Fibroblast of upper back skin (primary cell): ENCODE results near the gene OPA3.

Experiments used
- DNase-seq: peaks from one replicate; pipeline ENCODE4 v3.0.0-alpha.2; 2013

OPA3 gene

DNA sequence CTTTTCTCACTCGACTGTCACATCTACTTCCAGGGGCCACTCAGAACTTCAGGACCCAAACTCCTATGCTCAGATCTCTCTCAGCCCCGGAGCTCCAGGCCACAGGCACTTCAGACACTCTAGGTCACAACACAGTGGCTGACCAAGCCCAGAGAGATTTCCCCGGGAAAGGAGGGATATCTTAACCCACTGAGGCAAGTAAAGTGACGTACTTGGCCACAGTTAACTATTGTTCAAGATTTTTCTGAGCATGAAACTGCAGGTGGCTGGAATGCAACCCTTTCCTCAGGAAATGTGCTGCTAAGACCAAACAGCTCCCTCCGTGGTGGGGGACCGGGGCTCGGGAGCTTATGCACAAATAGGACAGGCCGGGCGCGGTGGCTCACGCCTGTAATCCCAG, 23.9 kb downstream of the OPA3 start:
- no peak for DNase-seq

DNA sequence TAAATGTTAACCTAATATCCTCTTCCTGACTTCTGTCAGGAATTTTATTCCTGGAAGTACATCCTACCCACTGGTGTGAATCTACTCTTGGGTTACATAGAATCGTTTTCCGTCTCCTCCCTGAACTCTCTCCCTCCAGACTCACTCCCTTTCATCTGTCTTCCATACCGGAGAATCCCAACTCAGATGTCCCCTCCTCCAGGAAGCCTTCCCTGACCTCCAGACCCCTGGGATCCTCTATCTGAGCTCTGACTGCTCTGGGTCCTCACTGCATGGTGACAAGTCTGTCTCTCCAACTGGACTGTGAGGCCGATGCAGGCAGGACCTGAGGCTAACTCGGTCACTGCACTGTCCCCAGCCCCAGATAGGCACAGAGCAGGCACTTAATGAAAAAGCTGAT, 24.6 kb downstream of the OPA3 start:
- no peak for DNase-seq

DNA sequence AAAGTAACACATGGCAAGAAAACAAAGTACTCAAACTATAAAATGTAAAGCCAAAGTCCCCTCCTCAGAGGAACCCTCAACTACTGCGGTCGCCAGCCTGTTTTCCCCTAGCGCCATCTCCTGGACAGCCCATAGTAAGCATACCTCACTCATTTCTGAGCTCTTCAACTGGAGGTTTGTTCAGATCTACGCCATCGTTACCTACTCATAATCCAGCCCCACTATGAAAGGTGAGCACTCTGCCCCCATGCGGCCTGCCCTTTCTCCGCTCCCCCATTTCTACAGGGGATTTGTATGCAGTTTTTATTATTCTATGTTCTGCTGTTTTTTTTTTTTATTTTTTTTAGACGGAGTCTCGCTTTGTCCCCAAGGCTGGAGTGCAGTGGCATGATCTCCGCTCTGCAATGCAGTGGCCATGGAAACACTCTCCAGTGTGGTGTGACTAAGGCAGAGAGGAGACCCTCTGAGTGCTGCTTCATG, 26.2 kb downstream of the OPA3 start:
- peak; percentile 32 for DNase-seq

DNA sequence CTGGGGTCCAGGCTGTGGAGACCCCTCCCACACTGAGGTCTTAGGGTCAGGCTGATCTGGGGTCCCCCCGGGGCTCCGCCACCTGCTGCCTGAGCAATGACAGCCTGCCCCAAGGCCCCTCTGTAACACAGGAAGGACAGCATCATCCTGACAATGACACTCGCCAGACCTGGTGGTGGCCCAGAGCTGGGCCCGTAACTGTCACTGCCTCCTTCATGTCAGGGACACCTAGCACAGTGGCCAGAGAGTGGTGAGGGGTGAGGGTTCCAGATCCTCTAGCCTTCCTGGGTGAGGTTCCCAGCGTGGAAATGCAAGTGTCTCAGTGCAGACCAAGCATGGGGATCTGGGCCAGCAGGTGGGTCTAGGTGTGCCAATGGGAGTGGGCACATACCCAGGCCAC, 27.8 kb downstream of the OPA3 start:
- no peak for DNase-seq

DNA sequence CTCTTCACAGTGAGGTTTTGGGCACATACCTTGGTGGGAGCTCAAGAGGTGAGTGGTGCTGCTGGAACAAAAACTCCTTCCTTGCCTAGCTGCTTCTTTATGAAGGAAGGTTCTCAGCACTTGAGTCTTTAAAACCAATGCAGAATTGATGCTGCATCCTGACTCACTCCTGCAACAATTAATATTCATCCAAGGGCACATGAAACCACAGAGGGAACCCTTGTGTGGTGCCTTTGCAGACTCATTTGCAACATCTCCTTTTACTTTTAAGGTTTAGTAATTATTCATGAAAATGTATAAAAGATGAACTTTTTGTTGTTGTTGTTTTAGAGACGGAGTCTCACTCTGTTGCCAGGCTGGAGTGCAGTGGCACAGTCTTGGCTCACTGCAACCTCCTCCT, 30.1 kb downstream of the OPA3 start:
- no peak for DNase-seq

DNA sequence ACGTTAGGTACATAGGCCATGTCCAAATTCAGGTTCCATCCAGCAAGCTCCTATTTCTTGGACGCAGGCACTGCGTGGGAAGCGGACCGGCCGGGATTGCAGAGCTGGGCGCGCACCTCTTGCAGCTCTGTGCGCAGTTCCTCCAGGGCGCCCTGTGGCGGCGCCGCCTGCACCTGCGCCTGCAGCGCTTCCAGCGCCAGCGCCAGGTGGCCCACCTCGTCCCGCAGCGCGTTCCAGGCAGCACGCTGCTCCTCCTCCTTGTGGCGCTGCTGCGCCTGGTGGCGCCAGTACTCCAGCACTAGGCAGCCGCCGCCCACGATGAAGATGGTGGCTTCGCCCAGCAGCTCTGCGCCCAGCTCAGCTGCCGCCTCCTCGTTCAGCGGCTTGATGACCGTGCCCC, 31.1 kb downstream of the OPA3 start:
- DNase-seq = no peak

DNA sequence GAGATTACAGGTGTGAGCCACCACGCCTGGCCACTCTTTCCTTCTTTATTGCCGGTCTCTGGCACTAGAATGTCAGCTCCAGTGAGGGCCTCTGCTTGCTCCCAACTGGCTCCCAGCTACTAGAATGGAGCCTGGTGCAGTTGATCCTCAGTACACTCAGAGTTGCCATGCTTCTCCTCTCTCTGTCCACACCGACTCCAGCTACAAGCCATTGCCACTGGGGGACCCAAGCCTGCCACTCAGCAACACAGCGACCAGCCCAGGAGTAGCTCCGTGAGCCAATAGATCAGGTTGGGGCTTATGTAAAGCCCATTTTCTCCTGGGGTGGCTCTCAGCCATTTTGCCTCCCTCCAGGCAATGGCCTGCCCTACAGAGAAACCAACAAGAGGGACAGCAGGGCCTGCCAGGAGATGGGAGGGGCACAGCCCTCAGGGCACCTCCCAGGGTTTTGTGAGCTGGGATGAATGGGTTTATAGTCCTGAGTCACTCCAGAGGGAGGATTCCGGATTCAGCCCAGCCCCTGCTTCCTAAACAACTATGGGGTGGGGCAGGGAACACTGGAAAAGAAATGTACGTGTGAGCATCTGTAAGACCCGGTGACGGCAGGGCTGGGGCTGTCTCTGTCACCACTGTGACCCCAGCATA, 36.5 kb downstream of the OPA3 start:
- DNase-seq = peak; percentile 14

DNA sequence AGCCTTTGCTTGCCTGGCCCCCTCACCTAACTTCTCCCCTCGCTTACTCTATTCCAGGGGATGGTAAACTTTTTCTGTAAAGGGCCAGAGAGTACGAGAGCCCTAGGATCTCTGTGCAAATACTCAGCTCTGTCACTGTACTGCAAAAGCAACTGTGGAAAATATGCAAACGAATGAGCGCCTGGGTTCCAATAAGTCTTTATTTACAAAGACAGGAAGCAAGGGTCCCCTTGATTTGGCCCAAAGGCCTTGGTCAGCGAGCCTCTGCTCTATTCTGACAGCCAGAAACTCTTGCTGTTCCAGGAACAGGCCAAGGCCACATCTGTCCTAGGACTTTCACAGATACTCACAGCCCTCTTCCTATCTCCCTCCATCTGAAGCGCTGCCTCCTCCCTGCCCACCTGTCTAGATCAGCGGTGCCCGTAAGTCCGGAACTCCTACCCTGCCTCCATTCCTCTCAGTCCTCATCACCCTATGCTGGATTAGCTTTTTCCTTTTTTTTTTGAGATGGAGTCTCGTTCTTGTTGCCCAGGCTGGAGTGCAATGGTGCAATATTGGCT, 37.3 kb downstream of the OPA3 start:
- no peak for DNase-seq

DNA sequence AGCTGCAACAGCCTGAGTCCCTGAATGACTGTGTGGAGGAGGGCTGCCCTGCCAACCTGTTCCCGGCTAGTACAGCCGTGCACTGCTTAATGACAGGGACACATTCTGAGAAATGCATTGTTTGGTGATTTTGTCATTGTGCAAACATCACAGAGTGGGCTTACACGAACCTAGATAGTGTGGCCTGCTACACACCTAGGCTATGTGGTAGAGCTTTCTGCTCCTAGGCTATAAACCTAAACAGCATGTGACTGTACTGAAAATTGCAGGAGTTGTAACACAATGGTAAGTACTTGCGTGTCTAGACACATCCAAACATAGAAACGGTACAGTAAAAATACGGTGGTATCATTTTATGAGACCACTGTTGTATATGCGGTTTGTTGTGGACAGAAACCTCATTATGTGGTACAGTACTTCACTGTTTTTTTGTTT, 42.4 kb downstream of the OPA3 start:
- DNase-seq = no peak

DNA sequence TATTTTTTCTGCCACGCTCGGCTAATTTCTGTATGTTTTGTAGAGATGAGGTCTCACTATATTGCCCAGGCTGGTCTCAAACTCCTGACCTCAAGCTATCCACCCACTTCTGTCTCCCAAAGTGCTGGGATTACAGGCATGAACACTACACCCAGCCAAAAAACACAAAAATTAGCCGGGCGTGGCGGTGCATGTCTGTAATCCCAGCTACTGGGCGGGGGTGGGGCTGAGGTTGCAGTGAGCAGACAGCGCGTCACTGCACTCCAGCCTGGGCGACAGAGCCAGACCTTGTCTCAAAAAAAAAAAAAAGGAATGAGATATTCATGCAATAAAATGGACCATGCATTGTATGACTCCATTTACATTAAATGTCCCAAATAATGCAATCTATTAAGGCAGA, 45.1 kb downstream of the OPA3 start:
- DNase-seq = no peak

DNA sequence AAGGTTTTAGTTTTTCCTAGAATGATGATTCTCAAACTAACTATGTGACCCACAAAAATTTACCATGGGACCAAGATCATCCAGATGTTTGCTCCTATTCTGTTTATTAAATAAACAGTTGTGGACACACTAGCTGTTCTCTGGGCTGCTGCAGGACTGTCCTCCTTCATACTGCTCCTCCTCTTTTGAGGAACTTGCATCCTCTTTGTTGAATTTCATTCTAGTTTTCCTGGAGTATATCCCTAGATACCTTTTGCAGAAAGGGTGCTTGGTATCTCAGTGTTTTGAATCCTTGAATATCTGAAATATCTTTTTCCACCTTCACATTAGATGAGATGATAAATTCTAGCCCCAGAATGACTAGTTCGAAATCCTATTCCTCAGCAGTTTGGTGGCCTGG, 53.3 kb downstream of the OPA3 start:
- no peak for DNase-seq

DNA sequence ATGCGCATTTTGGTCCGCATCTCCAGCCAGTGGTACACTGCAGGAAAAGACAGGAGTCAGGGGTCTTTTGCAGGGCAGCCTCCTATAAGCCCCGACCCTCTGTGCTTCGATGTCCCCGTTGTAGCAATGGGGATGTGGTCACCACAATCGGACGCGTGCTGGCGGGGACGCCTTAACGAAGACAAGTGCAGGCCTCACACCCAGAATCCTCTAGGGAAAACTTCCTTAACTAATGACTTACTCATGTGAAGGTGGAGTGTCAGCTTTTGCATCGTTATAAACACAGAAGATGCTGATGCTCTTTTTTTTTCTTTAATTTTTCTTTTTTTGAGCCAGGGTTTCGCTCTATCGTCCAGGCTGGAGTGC, 55.2 kb downstream of the OPA3 start:
- DNase-seq = no peak

DNA sequence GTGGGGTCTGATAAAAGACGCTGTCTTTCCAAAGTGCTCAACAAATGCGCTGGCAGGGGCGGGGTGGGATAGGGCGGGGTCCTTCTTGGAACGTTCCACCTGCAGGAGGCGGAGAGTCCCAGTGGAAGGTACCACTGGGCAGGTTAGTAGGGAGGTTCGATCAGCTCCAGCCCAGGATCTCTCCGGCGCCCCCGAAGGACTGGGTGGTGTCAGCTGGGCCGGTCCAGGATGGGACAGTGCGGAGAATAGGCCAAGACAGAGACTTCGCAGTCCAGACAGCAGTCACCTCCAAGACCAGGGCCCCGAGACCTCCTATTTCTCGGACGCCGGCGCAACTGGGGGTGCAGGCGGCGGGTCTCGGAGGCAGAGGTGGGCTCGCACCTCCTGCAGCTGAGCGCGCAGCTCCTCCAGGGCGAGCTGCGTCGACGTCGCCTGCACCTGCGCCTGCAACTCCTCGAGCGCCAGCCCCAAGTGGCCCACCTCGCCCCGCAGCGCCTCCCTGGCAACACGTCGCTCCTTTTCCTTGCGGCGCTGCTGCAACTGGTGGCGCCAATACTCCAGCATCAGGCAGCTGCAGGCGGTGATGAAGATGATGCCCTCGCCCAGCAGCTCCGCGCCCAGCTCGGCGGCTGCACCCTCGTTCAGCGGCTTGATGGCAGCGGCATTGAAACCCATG, 55.7 kb downstream of the OPA3 start:
- peak; percentile 29 for DNase-seq

DNA sequence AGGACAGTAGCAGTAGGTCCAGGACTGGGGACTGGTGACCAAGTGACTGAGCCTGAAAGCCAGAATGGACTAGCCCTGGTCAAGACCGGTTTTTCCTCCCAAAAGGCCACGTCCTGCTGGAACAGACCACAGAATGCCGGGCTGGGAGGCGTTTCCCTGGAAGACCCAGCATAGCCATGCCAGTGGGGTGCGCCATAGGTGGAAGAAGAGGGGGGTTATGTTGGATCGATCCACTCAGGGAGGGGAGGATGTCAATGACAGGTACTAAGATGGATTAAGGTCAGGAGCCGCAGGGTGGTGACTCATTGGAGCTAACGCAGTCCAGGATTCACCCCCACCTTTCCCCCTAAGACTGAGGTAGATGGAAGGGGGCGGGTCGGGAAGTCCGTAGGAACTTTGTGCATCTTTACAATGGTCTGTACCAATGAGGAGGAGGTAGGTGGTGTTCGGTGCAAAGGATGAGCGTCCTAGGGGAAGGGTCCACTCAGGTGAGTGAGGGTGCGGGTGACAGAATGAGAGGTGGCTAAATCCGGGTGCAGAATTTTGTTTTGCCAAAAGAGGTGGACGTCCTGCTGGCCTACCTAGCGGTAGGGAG, 56.4 kb downstream of the OPA3 start:
- DNase-seq = peak; percentile 72

DNA sequence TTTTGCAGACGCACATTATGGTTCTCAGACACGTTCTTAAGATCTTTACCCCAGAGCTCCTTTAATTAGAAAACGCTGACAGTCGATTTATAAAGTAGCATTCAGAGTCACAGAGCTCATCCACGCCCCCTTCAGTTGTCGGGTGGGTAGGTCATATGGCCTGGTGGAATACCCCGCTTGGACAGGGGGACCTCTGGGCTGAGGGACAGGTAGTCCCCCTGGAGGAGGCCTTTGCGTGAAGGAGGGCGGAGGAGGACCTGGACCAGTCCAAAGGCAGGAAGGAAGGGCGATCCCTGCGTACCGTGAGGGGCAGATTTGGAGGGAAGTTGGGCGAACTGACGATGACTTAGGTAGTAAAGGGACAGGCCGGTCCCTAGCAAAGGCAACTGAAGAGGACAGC, 56.9 kb downstream of the OPA3 start:
- no peak for DNase-seq

DNA sequence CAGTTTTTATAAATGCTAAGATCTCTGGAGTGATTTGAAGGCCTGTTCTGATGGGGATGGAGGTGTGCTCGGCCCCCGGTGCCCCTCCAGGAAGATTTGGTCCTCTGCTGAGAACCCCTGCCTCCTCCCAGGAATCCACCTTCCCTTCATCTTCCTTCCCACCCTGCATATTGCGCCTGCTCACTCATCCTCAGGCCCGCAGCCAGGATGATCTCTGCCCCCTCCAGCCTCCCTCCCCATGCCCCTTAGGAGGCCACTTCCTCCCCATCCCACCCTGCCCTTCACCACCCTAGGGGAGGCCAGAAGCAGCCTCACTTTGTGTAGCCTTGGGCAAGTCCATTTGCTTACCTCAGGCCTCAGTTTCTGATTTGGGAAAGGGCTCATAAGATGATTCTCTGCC, 57.6 kb downstream of the OPA3 start:
- no peak for DNase-seq

DNA sequence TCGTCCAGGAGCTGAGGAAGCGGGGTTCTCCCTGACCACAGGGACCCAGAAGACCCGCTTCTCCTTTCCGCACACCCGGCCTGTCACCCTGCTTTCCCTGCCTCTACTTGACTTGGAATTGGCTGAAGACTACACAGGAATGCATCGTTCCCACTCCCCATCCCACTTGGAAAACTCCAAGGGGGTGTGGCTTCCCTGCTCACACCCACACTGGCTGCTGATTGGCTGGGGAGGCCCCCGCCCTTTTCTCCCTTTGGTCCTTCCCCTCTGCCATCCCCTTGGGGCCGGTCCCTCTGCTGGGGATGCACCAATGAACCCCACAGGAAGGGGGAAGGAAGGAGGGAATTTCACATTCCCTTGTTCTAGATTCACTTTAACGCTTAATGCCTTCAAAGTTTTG, 58.5 kb downstream of the OPA3 start:
- DNase-seq = peak; percentile 79

DNA sequence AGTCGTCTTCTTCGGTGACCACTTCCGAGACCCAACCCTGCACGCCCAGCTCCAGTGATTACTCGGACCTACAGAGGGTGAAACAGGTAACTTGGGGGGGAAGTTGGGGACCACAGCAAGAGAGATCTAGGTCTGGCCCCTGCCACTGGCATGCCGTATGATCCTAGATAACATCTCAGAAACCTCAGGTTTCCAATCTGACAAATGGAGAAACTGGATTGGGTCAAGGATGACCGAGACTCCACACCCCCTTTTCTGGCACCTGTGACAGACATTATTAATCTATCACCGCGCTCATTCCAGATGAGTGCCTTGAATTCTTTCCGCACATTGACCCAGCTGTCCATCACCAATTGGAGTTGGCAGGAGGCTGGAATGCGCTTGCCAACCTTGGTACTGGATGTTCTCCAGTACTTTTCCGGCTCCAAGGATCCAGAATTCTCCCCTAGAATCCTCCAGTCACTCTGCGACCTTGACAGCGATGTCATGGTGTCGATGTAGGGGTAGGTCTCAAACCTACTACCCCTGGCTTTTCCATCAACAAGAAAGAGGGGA, 60.0 kb downstream of the OPA3 start:
- no peak for DNase-seq

DNA sequence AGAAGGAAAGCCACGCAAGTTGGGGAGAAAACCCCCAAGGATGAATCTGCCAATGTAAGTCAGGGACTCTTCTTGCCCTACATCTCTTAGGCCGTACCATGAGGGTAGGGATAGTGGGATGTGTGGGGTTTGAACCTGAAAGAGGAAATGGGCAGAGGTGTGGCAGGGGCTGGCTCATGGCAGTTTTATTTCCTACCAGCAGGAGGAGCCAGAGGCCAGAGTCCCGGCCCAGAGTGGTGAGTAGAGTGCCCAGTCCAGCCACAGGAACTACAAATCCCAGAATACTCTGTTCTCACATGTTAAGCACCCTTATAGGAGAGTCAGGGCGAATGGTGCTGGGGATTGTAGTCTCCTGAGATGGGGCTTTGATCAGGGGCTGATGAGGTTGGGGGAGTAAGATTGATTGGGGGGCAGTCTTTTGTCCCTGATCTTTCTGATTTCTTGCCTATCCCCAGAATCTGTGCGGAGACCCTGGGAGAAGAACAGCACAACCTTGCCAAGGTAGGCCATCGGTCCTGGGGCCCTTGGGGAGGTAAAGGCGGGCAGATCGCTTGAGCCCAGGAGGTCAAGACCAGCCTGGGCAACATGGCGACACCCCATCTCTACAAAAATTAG, 60.9 kb downstream of the OPA3 start:
- DNase-seq = peak; percentile 78

DNA sequence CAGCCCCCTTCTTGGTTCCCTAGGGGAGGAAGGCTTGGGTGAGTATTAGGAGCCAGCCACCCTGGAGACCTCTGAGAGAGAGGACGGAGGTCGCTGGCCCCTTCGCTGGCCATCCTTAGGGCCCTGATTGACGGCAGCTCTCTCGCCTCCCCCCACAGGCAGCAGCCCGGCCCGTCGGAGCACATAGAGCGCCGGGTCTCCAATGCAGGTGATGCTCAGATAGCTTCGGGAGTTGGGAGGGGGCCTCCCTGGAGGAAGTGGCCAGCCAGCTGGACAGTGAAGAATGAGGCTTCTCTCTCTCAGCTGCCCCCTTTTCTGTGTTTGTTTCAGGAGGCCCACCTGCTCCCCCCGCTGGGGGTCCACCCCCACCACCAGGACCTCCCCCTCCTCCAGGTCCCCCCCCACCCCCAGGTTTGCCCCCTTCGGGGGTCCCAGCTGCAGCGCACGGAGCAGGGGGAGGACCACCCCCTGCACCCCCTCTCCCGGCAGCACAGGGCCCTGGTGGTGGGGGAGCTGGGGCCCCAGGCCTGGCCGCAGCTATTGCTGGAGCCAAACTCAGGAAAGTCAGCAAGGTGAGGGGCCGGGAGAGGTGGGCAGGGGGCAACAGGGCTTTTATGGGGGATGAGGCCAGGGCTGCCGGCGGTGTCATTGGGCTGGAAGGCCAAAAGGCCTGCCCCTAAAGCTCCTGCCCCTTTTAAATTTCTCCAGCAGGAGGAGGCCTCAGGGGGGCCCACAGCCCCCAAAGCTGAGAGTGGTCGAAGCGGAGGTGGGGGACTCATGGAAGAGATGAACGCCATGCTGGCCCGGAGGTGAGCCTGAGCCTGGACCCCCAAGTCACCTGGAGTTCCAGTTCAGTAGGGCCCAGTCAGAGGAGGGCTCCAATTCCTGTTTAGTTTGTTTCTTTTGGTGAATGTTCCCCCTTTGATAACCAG, 62.3 kb downstream of the OPA3 start:
- DNase-seq = no peak

DNA sequence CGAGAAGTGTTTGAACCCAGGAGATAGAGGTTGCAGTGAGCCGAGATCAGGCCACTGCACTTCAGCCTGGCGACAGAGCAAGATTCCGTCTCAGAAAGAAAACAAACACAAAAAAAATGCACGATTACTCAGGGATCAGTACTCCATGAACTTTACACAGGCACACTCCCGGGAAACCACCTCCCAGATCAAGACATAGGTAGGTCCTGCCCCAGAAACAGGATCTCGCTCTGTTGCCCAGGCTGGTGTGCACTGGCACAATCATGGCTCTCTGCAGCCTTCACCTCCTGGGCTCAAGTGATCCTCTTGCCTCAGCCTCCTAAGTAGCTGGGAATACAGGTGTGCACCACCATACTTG, 66.2 kb downstream of the OPA3 start:
- DNase-seq = no peak
